ENCODE data around the gene ABCA13.
A peak's percentile ranks its signal among the peaks of the same experiment; 100 is the strongest.

Gene ABCA13

GRCh38 chr7:48148311-48148710 lies 22.9 kb upstream of the ABCA13 start:
- TF ChIP-seq TCF12 (IDR thresholded peaks at IDR 0.05; ENCODE audit: low read depth) (no peak), YY1 (IDR thresholded peaks at IDR 0.05; ENCODE audit: low read depth) (no peak), USF1 (IDR thresholded peaks at IDR 0.05) (no peak), TEAD4 (IDR thresholded peaks at IDR 0.05) (no peak), CEBPB (IDR thresholded peaks at IDR 0.05) (no peak), RAD21 (IDR thresholded peaks at IDR 0.05; ENCODE audit: low read depth) (no peak), FOXM1 (IDR thresholded peaks at IDR 0.05; ENCODE audit: borderline replicate concordance, low read depth) (no peak), EGR1 (IDR thresholded peaks at IDR 0.05) (no peak), ZBTB7A (IDR thresholded peaks at IDR 0.05; ENCODE audit: low read depth) (no peak), TAF1 (IDR thresholded peaks at IDR 0.05; ENCODE audit: low read depth) (no peak), CREB1 (IDR thresholded peaks at IDR 0.05; ENCODE audit: low read depth) (no peak), EP300 (IDR thresholded peaks at IDR 0.05; ENCODE audit: borderline replicate concordance) (no peak), NFIC (IDR thresholded peaks at IDR 0.05) (no peak)
- TF ChIP-seq, protein P1, sequence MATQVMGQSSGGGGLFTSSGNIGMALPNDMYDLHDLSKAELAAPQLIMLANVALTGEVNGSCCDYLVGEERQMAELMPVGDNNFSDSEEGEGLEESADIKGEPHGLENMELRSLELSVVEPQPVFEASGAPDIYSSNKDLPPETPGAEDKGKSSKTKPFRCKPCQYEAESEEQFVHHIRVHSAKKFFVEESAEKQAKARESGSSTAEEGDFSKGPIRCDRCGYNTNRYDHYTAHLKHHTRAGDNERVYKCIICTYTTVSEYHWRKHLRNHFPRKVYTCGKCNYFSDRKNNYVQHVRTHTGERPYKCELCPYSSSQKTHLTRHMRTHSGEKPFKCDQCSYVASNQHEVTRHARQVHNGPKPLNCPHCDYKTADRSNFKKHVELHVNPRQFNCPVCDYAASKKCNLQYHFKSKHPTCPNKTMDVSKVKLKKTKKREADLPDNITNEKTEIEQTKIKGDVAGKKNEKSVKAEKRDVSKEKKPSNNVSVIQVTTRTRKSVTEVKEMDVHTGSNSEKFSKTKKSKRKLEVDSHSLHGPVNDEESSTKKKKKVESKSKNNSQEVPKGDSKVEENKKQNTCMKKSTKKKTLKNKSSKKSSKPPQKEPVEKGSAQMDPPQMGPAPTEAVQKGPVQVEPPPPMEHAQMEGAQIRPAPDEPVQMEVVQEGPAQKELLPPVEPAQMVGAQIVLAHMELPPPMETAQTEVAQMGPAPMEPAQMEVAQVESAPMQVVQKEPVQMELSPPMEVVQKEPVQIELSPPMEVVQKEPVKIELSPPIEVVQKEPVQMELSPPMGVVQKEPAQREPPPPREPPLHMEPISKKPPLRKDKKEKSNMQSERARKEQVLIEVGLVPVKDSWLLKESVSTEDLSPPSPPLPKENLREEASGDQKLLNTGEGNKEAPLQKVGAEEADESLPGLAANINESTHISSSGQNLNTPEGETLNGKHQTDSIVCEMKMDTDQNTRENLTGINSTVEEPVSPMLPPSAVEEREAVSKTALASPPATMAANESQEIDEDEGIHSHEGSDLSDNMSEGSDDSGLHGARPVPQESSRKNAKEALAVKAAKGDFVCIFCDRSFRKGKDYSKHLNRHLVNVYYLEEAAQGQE (IDR thresholded peaks at IDR 0.05; ENCODE audit: low read depth) = no peak
- TF ChIP-seq, protein P2, sequence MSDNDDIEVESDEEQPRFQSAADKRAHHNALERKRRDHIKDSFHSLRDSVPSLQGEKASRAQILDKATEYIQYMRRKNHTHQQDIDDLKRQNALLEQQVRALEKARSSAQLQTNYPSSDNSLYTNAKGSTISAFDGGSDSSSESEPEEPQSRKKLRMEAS (IDR thresholded peaks at IDR 0.05) = no peak

- TF ChIP-seq CEBPB (IDR thresholded peaks at IDR 0.05) = no peak
These were observed 22.2 kb upstream of the ABCA13 start for GRCh38 chr7:48149058-48149457.

GRCh38 chr7:48150086-48150485 lies 21.2 kb upstream of the ABCA13 start:
- no peak for TF ChIP-seq CREB1 (IDR thresholded peaks at IDR 0.05; ENCODE audit: low read depth)
- TF ChIP-seq TEAD4 (IDR thresholded peaks at IDR 0.05) = no peak
- no peak for TF ChIP-seq YY1 (IDR thresholded peaks at IDR 0.05; ENCODE audit: low read depth)
- TF ChIP-seq TAF1 (IDR thresholded peaks at IDR 0.05; ENCODE audit: low read depth) = no peak
- TF ChIP-seq, protein P1 (IDR thresholded peaks at IDR 0.05; ENCODE audit: low read depth) = no peak
- no peak for TF ChIP-seq CEBPB (IDR thresholded peaks at IDR 0.05)
- no peak for TF ChIP-seq FOXM1 (IDR thresholded peaks at IDR 0.05; ENCODE audit: borderline replicate concordance, low read depth)
- TF ChIP-seq, protein P2 (IDR thresholded peaks at IDR 0.05) = no peak
- no peak for TF ChIP-seq NFIC (IDR thresholded peaks at IDR 0.05)
- no peak for TF ChIP-seq EGR1 (IDR thresholded peaks at IDR 0.05)

GRCh38 chr7:48154792-48155413 lies 16.4 kb upstream of the ABCA13 start:
- TF ChIP-seq, protein P2 (IDR thresholded peaks at IDR 0.05) = no peak
- TF ChIP-seq RAD21 (IDR thresholded peaks at IDR 0.05; ENCODE audit: low read depth) = peak; percentile 81

DNA sequence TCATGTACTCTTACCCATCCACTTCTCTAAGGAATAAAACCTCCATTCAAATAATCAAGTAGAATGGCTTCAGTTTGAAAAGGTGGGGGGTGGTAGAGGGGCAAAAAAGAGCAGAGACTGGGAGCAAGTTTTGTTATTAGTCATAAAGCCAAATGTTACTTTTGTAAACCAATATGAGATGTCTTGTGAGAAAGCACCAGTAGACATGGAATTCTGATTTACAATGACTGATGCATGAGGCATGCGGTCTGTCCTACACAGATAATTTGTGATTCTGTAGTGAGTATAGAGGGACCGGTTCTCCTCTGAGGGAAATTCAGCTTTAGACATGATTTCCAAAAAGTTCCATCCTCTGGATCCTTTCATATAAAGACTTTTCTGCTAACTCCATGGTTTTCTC lies 12.9 kb upstream of the ABCA13 start:
- TF ChIP-seq TCF12 (IDR thresholded peaks at IDR 0.05; ENCODE audit: low read depth) = no peak
- TF ChIP-seq RAD21 (IDR thresholded peaks at IDR 0.05; ENCODE audit: low read depth) = no peak
- TF ChIP-seq CREB1 (IDR thresholded peaks at IDR 0.05; ENCODE audit: low read depth) = no peak
- TF ChIP-seq, protein P2 (IDR thresholded peaks at IDR 0.05) = no peak
- no peak for TF ChIP-seq ZBTB7A (IDR thresholded peaks at IDR 0.05; ENCODE audit: low read depth)
- TF ChIP-seq USF1 (IDR thresholded peaks at IDR 0.05) = no peak
- no peak for TF ChIP-seq EP300 (IDR thresholded peaks at IDR 0.05; ENCODE audit: borderline replicate concordance)
- TF ChIP-seq CEBPB (IDR thresholded peaks at IDR 0.05) = no peak
- TF ChIP-seq TAF1 (IDR thresholded peaks at IDR 0.05; ENCODE audit: low read depth) = no peak
- TF ChIP-seq NFIC (IDR thresholded peaks at IDR 0.05) = no peak
- TF ChIP-seq YY1 (IDR thresholded peaks at IDR 0.05; ENCODE audit: low read depth) = no peak
- TF ChIP-seq, protein P1 (IDR thresholded peaks at IDR 0.05; ENCODE audit: low read depth) = no peak
- no peak for TF ChIP-seq EGR1 (IDR thresholded peaks at IDR 0.05)
- TF ChIP-seq FOXM1 (IDR thresholded peaks at IDR 0.05; ENCODE audit: borderline replicate concordance, low read depth) = no peak

All from Ishikawa (cell line).